ENCODE results near the gene SMAD6. TPM values are rescaled to one million over a fixed set of nuclear protein-coding genes. Genes with fewer than 3 reads are reported as not detected.

The SMAD6 gene
- total RNA-seq, 6 experiments from 2014 or later: 10.2 to 18.1 (median 16.4) TPM

- Mint-ChIP-seq H3K36me3 (ENCODE audit: low read depth) (no peaks in the 10 kb centered on the region), H3K4me1 (ENCODE audit: low read depth) (no peaks in the 10 kb centered on the region), H3K9me3 (no peaks in the 10 kb centered on the region), H3K4me3 (no peak overlapping the region), H3K27me3 (ENCODE audit: insufficient read depth) (peaks cover 3% of the 10 kb centered on the region), H3K27ac (no peak overlapping the region)
- DNase-seq: no peak
- TF ChIP-seq, protein P1, sequence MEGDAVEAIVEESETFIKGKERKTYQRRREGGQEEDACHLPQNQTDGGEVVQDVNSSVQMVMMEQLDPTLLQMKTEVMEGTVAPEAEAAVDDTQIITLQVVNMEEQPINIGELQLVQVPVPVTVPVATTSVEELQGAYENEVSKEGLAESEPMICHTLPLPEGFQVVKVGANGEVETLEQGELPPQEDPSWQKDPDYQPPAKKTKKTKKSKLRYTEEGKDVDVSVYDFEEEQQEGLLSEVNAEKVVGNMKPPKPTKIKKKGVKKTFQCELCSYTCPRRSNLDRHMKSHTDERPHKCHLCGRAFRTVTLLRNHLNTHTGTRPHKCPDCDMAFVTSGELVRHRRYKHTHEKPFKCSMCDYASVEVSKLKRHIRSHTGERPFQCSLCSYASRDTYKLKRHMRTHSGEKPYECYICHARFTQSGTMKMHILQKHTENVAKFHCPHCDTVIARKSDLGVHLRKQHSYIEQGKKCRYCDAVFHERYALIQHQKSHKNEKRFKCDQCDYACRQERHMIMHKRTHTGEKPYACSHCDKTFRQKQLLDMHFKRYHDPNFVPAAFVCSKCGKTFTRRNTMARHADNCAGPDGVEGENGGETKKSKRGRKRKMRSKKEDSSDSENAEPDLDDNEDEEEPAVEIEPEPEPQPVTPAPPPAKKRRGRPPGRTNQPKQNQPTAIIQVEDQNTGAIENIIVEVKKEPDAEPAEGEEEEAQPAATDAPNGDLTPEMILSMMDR (IDR thresholded peaks at IDR 0.05): no peak
These were observed 10.3 kb upstream of the SMAD6 start for GRCh38 chr15:66691727-66692126.

DNA sequence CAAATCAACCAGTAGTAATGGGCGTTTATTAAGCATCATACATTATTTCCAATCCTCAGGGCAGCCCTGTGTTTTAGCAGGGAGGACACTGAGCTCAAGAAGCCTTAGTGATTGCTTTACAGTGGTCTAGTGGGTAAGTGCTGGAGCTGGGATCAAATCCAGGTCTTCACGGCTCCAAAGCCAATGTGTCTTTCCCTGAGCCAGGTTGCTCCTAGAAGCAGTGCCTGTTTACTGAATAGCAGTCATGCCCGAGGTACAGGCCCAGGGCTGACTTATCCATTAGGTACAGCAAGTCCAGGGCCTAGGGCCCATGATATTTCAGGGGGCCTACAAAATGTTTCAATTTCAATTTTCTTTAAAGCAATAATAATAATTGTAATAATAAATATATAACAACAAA is 9.6 kb upstream of the SMAD6 start:
- H3K4me1 Mint-ChIP-seq (ENCODE audit: low read depth): no peaks in the 10 kb centered on the region
- DNase-seq: no peak
- H3K4me3 Mint-ChIP-seq: no peak overlapping the region
- H3K27me3 Mint-ChIP-seq (ENCODE audit: insufficient read depth): peaks cover 3% of the 10 kb centered on the region
- H3K9me3 Mint-ChIP-seq: no peaks in the 10 kb centered on the region
- H3K36me3 Mint-ChIP-seq (ENCODE audit: low read depth): no peaks in the 10 kb centered on the region
- TF ChIP-seq, protein P1 (IDR thresholded peaks at IDR 0.05): no peak
- no peak overlapping the region for H3K27ac Mint-ChIP-seq

GRCh38 chr15:66692808-66693596 is 9.0 kb upstream of the SMAD6 start:
- TF ChIP-seq, protein P1 (IDR thresholded peaks at IDR 0.05): no peak
- Mint-ChIP-seq H3K27me3 (ENCODE audit: insufficient read depth) (peaks cover 3% of the 10 kb centered on the region), H3K4me1 (ENCODE audit: low read depth) (peaks cover 1% of the 10 kb centered on the region; the same call in 1 of the 2 replicates), H3K4me3 (no peak overlapping the region), H3K36me3 (ENCODE audit: low read depth) (no peaks in the 10 kb centered on the region), H3K27ac (no peak overlapping the region), H3K9me3 (no peaks in the 10 kb centered on the region)
- no peak for DNase-seq

DNA sequence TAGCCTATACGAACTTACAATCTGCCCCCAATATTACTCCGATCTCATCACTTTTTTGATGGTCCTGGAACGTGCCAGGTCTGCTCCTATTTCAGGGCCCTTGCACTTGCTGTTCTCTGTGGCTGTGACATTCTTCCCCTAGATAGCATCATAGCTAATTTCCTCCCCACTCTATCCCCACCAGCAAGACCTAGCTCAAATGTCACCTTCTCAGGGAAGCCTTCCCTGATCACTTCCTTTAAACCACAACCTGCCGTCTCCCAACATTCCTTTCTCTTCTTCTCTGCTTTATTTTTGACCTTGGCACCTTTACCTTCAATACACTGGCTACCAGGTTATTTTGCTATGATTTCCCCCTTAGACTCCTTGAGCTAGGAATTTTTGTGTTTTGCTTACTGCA is 5.3 kb upstream of the SMAD6 start:
- H3K27me3 Mint-ChIP-seq (ENCODE audit: insufficient read depth): peaks cover 3% of the 10 kb centered on the region; the same call in 1 of the 2 replicates
- H3K4me3 Mint-ChIP-seq: no peak overlapping the region
- no peaks in the 10 kb centered on the region for H3K9me3 Mint-ChIP-seq
- no peak overlapping the region for H3K27ac Mint-ChIP-seq
- TF ChIP-seq, protein P1 (IDR thresholded peaks at IDR 0.05): no peak
- no peaks in the 10 kb centered on the region for H3K36me3 Mint-ChIP-seq (ENCODE audit: low read depth)
- H3K4me1 Mint-ChIP-seq (ENCODE audit: low read depth): peaks cover 9% of the 10 kb centered on the region; the same call in 1 of the 2 replicates
- no peak for DNase-seq

DNA sequence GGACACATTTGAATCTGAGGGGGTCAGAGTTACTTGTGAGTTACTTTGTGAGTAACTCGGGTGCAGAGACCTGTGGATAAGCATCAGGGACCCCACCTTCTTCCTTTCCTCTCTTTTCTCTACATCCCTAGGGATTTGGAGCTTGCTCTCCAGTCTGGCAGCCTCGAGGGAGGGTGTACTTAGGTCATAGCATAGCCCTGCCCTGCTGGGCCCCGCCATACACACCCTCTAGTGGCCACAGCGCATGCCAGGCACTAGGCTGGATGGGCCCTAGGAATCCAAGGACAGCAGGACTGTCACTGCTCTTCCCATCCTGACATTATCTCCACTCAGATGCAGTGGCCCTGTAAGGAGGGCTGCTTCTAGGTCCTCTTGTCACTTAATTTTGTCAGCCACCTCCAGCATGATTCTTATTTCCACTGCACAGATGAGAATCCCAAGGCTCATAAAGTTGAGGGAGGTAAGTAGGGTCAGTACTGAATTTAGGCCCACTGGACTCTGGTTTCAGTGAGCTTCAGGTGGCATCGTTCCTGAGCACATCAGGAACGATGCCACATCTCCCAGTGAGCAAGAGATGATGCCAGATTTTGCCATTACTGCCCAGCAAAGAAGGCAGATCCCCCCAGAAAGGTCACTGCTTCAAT is 3.6 kb upstream of the SMAD6 start:
- Mint-ChIP-seq H3K9me3 (no peaks in the 10 kb centered on the region), H3K36me3 (ENCODE audit: low read depth) (no peaks in the 10 kb centered on the region), H3K4me3 (no peak overlapping the region)

More for the DNA sequence above, 3.6 kb upstream of the SMAD6 start:
- Mint-ChIP-seq H3K27ac (no peak overlapping the region), H3K27me3 (ENCODE audit: insufficient read depth) (peaks cover 3% of the 10 kb centered on the region; the same call in 1 of the 2 replicates), H3K4me1 (ENCODE audit: low read depth) (peaks cover 9% of the 10 kb centered on the region; the same call in 1 of the 2 replicates)
- TF ChIP-seq, protein P1 (IDR thresholded peaks at IDR 0.05): peak; percentile 88
- peak; percentile 57 for DNase-seq
